Measurements from ENCODE around the gene UPK3A.
"Not testable (repeated sequence)": the region's sequence is repeated elsewhere in the genome, so short reads cannot be mapped to it uniquely, and the experiment has no call there.

The UPK3A gene

DNA sequence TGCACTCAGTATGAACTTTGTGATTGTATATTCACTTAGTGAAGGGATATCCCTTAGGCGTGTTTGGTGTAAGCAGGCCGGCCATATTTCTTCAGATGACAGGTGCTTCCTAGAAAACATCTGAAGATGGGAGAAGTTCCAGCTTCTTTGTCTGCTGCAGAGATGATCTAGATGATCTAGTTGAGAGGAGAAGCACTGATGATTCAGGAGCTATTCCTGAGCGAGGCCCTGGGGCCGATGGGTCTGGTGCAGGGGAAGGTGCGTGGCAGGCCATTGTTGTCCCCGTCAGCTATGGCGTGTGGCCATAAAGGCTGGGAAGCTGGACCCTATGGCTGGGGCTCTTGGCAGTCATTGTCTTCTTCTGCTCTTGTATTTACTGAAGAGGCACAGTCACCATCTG is 38.9 kb downstream of the UPK3A start:
- Histone ChIP-seq H3K4me3 (replicated peaks; ENCODE audit: insufficient read depth, low read length) (no peak overlapping the region), H3K27me3 (ENCODE audit: insufficient read depth, poor library complexity, severe bottlenecking) (no peaks in the 10 kb centered on the region), H3K27ac (replicated peaks) (no peak overlapping the region)
- no peak for DNase-seq (ENCODE audit: low read depth in 1 of 2, low spot score in 1 of 2)
- TF ChIP-seq POLR2AphosphoS5 (IDR thresholded peaks at IDR 0.05; ENCODE audit: low read depth), result no peak
- no peak for TF ChIP-seq CTCF (IDR thresholded peaks at IDR 0.05; ENCODE audit: insufficient read depth, low read length)
- TF ChIP-seq REST (IDR thresholded peaks at IDR 0.05; ENCODE audit: insufficient replicate concordance, low read depth), result no peak
- TF ChIP-seq SPI1 (IDR thresholded peaks at IDR 0.05; ENCODE audit: borderline replicate concordance, low read depth), result no peak
- no peak for TF ChIP-seq GABPA (IDR thresholded peaks at IDR 0.05; ENCODE audit: low read depth)

DNA sequence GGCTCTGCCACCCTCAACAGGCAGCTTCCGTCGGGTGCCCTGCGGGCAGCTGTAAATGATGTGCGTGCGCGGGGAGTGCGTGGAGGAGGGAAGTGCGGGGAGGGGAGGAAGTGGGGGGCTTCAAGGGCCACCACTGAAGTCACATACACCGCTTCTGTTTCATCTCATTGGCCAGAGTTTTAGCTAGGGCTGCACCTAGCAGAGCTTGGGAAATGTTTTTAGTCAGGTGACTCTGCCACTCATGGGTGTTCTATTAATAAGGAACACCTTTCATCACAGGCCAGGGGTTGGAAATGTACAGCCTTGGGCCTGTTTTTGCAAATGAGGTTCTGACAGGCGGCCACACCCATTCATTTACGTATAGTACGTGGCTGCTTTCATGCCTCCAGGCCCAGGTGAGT is 39.6 kb downstream of the UPK3A start:
- H3K27me3 ChIP-seq (ENCODE audit: insufficient read depth, poor library complexity, severe bottlenecking), result no peaks in the 10 kb centered on the region
- no peak overlapping the region for H3K27ac ChIP-seq (replicated peaks)
- TF ChIP-seq SPI1 (IDR thresholded peaks at IDR 0.05; ENCODE audit: borderline replicate concordance, low read depth) (no peak), GABPA (IDR thresholded peaks at IDR 0.05; ENCODE audit: low read depth) (no peak), POLR2AphosphoS5 (IDR thresholded peaks at IDR 0.05; ENCODE audit: low read depth) (no peak), REST (IDR thresholded peaks at IDR 0.05; ENCODE audit: insufficient replicate concordance, low read depth) (no peak), CTCF (IDR thresholded peaks at IDR 0.05; ENCODE audit: insufficient read depth, low read length) (no peak)
- H3K4me3 ChIP-seq (replicated peaks; ENCODE audit: insufficient read depth, low read length), result no peak overlapping the region
- no peak for DNase-seq (ENCODE audit: low read depth in 1 of 2, low spot score in 1 of 2)

DNA sequence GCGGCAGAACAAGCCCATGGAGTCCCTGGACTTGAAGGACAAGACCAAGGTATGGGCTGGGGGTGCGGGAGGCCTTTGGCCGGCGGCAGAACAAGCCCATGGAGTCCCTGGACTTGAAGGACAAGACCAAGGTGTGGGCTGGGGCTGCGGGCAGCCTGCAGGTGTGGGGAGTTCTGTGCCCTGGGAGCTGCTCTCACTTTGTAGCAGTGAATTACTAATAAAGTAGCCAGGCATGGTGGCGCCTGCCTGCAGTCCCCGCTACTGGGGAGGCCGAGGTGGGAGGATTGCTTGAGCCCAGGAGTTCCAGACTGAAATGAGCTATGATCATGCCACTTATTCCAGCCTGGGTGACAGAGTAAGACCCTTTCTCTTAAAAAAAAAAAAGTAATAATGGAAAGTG is 43.5 kb downstream of the UPK3A start:
- not testable (repeated sequence) for H3K27ac ChIP-seq (replicated peaks); H3K4me3 ChIP-seq (replicated peaks; ENCODE audit: insufficient read depth, low read length); H3K27me3 ChIP-seq (ENCODE audit: insufficient read depth, poor library complexity, severe bottlenecking); DNase-seq (ENCODE audit: low read depth in 1 of 2, low spot score in 1 of 2)

DNA sequence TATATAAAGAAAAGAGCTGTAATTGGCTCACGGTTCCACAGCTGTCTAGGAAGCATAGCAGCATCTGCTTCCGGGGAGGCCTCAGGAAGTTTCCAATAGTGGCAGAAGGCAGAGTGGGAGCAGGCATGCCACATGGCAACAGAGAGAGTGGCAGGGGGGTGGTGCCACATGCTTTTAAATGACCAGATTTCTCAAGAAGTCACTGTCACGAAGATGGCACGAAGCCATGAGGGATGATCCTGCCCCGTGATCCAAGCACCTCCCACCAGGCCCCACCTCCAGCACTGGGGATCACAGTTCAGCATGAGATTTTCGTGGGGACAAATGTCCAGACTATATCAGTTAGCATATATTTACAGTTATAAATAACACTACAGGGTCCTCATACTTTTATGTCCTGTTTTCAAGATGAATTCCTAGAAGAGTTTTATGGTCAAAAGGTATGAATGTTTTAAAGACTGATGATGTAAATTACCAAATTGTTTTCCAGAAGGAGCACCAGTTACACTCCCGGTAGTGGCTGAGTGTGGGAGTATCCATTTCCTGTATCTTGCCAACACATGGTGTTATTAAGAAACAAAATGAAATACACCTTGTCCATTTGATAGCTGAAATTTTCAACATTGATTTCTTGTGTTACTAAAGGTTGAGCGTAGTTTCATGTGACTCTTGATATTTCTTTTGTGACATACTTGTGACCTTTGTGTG is 44.2 kb downstream of the UPK3A start:
- Histone ChIP-seq H3K4me3 (replicated peaks; ENCODE audit: insufficient read depth, low read length) (no peak overlapping the region), H3K27me3 (ENCODE audit: insufficient read depth, poor library complexity, severe bottlenecking) (no peaks in the 10 kb centered on the region), H3K27ac (replicated peaks) (no peak overlapping the region)
- no peak for TF ChIP-seq SPI1 (IDR thresholded peaks at IDR 0.05; ENCODE audit: borderline replicate concordance, low read depth)
- no peak for TF ChIP-seq REST (IDR thresholded peaks at IDR 0.05; ENCODE audit: insufficient replicate concordance, low read depth)
- DNase-seq (ENCODE audit: low read depth in 1 of 2, low spot score in 1 of 2), result peak in 1 of 2 experiments; percentile 11
